Effector CD4-positive, alpha-beta T cell (primary cell): ENCODE data around the gene ARPC4.
"Not testable (repeated sequence)": the region's sequence is repeated elsewhere in the genome, so short reads cannot be mapped to it uniquely, and the experiment has no call there.

Experiments
- DNase-seq: peaks from one replicate; pipeline ENCODE4 v3.0.0-alpha.2; 2020

Gene ARPC4

DNA sequence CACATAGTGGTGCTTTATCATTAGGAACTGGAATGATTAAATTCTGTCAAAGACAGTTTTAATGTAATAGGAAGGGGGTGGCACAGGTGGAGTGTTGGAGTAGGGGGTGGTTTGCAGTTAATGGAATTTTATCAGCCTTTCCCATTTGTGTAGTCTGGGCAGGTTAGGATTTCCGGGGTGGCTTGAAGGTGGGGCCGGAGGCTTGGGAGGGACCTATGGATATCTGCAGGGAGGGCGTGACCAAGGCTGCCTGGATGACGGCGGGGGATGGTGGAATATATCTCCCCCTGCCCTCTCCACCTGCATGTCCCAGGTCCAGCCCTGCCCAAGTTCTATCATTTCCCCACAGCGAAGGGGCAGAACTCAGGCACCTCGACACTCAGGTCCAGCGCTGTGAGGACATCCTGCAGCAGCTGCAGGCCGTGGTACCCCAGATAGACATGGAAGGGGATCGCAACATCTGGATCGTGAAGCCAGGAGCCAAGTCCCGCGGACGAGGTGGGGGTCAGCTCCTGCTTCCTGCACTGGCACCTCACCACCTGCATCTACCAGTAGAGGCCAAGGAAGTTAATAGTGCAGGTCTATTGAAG lies 32.7 kb downstream of the ARPC4 start:
- DNase-seq: no peak

- no peak for DNase-seq
Observed at GRCh38 chr3:9826815-9827573, 34.1 kb downstream of the ARPC4 start.

GRCh38 chr3:9828801-9829755 lies 36.2 kb downstream of the ARPC4 start:
- DNase-seq: no peak

- no peak for DNase-seq
Observed at GRCh38 chr3:9831253-9831652, 38.4 kb downstream of the ARPC4 start.

DNA sequence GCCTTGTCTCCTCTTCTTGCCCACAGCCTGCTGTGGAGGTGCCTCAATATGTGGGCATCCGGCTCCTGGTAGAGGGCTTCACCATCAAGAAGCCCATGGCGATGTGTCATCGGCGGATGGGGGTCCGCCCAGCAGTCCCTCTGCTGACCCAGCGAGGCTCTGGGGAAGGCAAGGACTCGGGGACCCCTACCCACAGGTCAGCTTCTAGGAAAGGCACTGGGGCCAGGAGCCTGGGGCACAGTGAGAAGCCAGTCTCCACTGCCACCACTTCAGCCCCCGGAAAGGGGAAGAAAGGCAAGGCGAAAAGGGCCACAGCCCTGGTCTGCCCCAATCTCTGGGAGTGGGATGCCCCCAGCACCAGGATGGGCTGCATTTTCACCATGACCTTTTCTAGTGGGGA lies 40.2 kb downstream of the ARPC4 start:
- DNase-seq: no peak

DNA sequence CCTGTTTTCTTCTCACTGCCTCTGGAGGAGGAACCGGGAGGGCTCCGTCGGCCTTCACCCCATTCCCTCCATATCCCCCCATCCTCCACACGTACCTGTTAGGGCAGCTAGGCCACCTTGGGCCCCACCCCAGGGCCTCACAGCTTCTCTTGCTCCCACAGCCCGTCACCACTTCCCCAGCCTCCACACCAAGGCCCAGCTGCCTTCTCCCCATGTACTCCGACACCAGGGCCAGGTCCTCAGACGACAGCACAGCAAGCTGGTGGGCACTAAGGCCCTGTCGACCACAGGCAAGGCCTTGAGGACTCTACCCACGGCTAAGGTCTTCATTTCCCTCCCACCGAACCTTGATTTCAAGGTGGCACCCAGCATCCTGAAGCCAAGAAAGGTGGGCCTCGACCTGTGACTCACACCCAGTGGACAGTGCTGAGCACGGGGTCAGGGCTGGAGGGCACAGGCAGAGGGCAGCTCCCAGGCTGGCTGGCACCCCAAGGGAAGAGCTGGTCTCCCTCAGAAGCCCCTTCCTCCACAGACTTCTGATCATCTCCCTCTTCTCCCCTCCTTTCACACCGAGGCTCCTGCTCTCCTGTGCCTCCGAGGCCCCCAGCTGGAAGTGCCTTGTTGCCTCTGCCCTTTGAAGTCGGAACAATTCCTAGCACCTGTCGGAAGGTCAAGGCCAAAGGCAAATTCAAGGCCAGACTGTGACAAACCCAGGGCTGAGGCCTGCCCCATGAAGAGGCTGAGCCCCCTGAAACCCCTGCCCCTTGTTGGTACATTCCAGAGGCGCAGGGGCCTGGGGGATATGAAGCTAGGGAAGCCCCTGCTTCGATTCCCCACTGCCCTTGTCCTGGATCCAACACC lies 41.9 kb downstream of the ARPC4 start:
- no peak for DNase-seq

DNA sequence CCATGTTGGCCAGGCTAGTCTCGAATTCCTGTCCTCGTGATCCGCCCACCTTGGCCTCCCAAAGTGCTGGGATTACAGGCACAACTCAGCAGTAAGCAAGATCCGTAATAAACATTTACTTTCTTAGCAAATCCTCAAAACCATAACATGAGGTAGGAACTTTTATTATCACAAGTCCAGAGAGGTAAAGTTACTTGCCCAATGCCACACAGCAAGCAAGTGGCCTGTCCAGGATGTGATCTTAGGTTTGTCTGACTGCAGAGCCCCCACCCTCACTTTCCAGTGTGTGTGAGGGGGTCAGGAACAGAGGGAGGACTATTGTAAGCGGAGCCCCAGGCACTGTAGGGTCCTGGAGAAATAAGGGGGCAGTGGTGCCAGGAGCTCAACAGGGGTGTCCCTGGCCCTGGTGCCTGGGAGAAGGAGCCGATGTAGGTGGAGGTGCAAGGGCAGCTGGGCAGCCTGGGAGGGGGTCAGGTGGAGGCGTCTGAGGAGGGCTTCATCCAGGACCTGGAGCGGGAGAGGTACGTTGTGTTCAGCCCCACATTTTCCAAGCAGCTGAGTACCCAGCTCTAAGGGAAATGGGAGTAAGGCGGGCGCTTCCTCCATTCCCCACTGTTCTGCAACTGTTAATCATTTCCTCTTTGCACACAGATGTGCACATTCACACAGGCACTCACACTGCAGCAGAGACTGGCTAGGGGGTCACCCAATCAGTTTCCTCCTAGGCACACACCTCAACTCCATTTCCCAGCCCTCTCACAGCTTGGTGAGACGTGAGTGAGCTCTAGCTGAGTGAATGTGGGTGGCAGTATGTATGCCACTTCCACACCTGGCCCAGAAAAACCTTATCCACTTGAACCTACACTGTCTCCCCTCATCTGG lies 45.1 kb downstream of the ARPC4 start:
- DNase-seq: no peak

DNA sequence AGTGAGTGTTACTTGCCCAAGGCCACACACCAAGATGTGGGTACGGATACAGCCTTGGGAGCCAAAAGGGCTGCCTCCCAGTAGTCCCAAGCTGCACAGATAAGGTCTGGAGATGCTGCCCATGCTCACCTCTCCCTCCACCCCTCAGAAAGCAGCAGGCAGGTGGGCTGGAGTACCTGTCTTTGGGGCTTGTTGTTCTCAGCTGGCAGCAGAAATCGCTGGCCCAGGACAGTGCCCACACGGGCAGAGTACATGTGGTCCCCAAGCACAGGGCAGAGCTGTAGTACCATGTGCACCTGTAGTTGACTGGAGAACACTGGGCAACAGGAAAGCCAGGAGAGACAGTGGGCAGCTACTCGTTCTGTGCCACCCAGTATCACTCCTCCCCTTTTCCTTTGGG lies 46.0 kb downstream of the ARPC4 start:
- DNase-seq: no peak

- no peak for DNase-seq
Observed at GRCh38 chr3:9841015-9841414, 48.1 kb downstream of the ARPC4 start.

- DNase-seq: peak; percentile 98
Observed at GRCh38 chr3:9843715-9844438, 51.0 kb downstream of the ARPC4 start, which contains the start of gene RPUSD3. Gene RPUSD3, minus strand, starts transcription at chr3:9844008. Its CDS starts 18 bp downstream, at chr3:9843990.

DNA sequence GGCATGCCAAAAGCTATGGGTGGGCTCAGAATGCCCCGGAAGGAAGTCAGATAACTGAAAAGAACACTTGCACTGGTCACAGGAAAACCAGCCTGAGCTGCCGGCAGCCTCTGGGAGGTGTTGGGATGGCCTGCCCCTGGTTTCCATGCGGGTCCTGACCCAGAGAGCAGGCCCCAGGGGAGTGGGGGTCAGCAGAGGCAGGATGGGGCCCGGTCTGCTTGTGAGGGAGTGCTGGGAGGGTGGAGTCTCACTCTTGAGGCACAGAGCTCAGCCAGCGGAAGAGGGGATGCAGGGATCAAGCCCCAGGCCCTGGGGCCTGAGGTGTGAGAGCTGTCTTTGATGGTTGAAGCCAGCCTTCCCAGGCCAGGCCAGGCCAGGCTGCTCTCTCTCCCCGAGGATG lies 53.3 kb downstream of the ARPC4 start:
- no peak for DNase-seq

GRCh38 chr3:9846931-9847488 lies 54.1 kb downstream of the ARPC4 start:
- no peak for DNase-seq

- not testable (repeated sequence) for DNase-seq
Observed at GRCh38 chr3:9847870-9848269, 55.0 kb downstream of the ARPC4 start.

- DNase-seq: not testable (repeated sequence)
Observed at GRCh38 chr3:9848860-9849259, 56.0 kb downstream of the ARPC4 start.

DNA sequence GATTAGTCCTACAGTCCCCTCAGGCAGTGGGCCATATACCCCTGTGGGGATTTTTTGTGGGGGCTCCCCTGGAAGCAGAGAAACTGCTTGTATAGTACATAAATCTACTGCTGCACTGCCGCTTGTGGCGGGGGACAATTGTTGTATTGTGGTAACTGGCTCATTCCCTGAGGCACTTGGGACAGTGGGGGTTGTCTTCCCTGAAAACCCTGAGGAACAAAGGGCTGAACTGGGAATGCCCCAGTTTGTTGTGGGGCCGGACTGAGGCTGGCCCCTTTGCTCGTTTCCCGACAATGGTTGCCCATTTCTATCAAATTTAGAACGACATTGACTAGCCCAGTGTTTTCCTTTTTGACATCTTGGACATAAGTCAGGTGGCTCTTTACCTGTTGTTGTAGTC lies 58.5 kb downstream of the ARPC4 start:
- DNase-seq: not testable (repeated sequence)

GRCh38 chr3:9851926-9852325 lies 59.0 kb downstream of the ARPC4 start:
- DNase-seq: not testable (repeated sequence)

- DNase-seq: no peak
Observed at GRCh38 chr3:9852528-9852927, 59.6 kb downstream of the ARPC4 start.

DNA sequence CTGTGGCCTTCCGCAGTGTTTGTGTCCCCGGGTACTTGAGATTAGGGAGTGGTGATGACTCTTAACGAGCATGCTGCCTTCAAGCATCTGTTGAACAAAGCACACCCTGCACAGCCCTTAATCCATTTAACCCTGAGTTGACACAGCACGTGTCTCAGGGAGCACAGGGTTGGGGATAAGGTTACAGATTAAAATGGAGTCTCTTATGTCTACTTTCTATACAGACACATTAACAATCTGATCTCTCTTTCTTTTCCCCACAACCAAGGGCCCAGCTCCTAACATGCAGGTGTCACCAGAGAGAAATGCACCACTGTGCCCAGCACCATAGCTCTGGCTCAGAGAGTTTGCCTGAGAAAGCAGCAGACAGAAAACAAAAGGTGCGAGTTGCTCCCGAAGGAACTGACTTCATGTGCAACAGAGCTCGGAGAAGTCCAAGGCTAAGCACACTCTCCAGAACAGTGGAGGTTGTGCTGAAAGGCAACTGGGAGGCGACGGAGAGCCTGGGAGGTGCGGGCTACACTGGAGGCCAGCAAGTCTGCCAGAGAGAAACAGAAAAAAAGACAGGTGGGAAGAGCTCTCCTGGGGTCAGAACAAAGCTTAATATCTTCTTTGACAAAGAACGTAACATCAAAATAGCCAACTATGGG lies 61.5 kb downstream of the ARPC4 start:
- DNase-seq: not testable (repeated sequence)

GRCh38 chr3:9855594-9855993 lies 62.7 kb downstream of the ARPC4 start:
- DNase-seq: no peak
